ENCODE measurements around the gene RAD50.

RAD50 gene

DNA sequence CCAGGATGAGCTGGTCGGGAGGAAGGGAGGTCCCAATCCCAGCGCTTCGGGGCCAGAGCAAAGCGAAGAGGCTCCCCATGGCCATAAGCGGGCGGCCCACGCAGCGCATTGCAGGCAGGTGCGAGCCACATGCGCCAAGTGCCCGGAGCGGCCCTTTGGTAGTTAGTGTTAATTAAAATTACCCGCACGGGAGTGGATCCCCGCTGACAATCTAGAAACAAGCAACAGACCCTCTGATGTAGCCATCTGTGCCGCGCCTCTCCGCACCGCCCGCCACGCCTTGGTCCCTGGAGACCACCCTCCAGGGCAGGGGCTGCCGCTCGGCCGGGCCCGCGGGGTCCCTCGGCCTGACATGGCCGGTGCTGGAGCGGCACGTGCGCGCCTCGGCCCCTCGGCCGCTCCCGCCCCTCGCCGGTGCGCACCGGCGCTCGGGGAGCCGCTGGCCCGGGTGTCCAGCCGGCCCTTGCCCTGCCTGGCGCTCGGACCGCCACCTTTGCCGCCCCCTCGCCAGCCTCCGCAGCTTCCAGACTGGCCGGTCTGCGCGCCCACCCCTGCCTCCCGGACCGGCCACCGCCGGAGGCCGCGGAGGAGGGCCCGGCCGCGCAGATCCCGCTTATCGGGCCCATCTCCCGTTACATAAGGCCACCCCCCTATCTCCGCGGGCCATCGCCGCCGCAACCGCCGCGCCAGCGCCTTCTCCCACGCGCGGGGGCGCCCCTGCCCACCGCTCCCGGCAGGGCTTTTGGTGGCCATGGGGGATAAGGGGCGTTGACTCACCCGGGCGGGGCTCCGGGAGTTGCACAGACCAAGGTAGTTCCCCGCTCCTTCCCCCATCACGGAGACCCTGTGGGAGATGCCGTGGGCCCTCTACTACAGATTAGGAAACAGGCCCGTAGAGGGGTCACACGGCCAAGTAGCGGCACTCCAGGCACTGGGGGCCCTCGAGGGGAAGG, 99.3 kb downstream of the RAD50 start:
- peak; percentile 49 for DNase-seq
- Histone ChIP-seq H3K4me3 (ENCODE audit: low read depth, low read length) (peak overlapping the region; percentile 53), H3K27me3 (no peaks in the 10 kb centered on the region), H3K36me3 (no peaks in the 10 kb centered on the region), H3K4me1 (no peaks in the 10 kb centered on the region), H3K9me3 (no peaks in the 10 kb centered on the region)
- TF ChIP-seq, protein P1, sequence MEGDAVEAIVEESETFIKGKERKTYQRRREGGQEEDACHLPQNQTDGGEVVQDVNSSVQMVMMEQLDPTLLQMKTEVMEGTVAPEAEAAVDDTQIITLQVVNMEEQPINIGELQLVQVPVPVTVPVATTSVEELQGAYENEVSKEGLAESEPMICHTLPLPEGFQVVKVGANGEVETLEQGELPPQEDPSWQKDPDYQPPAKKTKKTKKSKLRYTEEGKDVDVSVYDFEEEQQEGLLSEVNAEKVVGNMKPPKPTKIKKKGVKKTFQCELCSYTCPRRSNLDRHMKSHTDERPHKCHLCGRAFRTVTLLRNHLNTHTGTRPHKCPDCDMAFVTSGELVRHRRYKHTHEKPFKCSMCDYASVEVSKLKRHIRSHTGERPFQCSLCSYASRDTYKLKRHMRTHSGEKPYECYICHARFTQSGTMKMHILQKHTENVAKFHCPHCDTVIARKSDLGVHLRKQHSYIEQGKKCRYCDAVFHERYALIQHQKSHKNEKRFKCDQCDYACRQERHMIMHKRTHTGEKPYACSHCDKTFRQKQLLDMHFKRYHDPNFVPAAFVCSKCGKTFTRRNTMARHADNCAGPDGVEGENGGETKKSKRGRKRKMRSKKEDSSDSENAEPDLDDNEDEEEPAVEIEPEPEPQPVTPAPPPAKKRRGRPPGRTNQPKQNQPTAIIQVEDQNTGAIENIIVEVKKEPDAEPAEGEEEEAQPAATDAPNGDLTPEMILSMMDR (IDR thresholded peaks at IDR 0.05; ENCODE audit: low read depth, low read length), result no peak; the same call in 1 of the 2 replicates

DNA sequence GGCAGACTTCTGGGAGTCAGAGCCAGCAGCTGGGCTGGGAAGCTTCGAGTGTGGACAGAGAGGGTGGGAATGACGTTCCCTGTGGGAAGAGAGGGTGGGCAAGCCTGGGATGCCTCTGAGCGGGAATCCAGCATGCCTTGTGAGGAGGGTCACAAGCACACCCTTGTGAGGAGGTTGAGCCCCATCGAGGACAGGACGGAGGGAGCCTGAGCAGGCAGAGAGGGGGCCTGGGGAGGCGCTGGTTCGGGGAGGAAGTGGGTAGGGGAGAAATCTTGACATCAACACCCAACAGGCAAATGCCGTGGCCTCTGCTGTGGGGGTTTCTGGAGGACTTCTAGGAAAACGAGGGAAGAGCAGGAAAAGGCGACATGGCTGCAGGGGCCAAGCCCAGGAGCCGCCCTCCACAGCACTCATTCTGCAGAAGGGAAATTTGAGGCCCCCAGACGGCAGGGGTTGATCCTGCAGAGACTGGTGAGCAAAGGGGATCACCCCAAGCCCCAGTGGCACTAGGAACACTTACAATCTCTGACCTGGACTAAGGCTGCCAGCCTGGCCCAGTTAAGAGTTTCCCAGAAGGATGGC, 100.1 kb downstream of the RAD50 start:
- no peaks in the 10 kb centered on the region for H3K9me3 ChIP-seq
- no peaks in the 10 kb centered on the region for H3K4me1 ChIP-seq
- H3K4me3 ChIP-seq (ENCODE audit: low read depth, low read length), result no peak overlapping the region; the same call in 1 of the 2 replicates
- TF ChIP-seq, protein P1 (IDR thresholded peaks at IDR 0.05; ENCODE audit: low read depth, low read length), result no peak
- DNase-seq, result no peak
- H3K36me3 ChIP-seq, result no peaks in the 10 kb centered on the region
- no peaks in the 10 kb centered on the region for H3K27me3 ChIP-seq

DNA sequence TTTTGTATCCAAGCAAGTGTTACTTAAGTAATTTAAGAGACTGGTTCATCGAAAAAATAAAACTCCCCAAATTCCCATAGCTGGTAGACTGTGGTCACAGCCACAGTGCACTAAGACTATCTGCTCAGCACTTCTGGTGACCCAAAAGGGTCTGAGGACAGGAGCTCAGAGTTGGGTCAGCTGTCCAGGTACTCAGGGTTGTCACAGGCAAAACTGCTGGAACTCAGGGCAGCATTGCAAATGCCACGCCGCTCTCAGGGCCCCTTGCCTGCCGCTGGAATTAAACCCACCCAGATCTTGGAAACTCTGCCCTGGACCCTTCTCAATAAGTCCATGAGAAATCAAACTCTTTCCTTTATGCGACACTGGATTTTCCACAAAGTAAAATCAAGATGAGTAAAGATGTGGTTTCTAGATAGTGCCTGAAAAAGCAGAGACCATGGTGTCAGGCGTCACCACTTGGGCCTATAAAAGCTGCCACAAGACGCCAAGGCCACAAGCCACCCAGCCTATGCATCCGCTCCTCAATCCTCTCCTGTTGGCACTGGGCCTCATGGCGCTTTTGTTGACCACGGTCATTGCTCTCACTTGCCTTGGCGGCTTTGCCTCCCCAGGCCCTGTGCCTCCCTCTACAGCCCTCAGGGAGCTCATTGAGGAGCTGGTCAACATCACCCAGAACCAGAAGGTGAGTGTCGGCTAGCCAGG, 101.1 kb downstream of the RAD50 start, which contains the start of gene IL13:
Gene IL13, plus strand, starts transcription at position 498 of the 705 bp plus-strand sequence. Its CDS starts 14 bp downstream, at position 512.
- no peaks in the 10 kb centered on the region for H3K27me3 ChIP-seq
- no peak for DNase-seq
- no peaks in the 10 kb centered on the region for H3K9me3 ChIP-seq
- TF ChIP-seq, protein P1 (IDR thresholded peaks at IDR 0.05; ENCODE audit: low read depth, low read length), result no peak
- H3K4me1 ChIP-seq, result no peaks in the 10 kb centered on the region
- no peaks in the 10 kb centered on the region for H3K36me3 ChIP-seq
- no peak within 1 kb of the TSS for H3K4me3 ChIP-seq (ENCODE audit: low read depth, low read length)

DNA sequence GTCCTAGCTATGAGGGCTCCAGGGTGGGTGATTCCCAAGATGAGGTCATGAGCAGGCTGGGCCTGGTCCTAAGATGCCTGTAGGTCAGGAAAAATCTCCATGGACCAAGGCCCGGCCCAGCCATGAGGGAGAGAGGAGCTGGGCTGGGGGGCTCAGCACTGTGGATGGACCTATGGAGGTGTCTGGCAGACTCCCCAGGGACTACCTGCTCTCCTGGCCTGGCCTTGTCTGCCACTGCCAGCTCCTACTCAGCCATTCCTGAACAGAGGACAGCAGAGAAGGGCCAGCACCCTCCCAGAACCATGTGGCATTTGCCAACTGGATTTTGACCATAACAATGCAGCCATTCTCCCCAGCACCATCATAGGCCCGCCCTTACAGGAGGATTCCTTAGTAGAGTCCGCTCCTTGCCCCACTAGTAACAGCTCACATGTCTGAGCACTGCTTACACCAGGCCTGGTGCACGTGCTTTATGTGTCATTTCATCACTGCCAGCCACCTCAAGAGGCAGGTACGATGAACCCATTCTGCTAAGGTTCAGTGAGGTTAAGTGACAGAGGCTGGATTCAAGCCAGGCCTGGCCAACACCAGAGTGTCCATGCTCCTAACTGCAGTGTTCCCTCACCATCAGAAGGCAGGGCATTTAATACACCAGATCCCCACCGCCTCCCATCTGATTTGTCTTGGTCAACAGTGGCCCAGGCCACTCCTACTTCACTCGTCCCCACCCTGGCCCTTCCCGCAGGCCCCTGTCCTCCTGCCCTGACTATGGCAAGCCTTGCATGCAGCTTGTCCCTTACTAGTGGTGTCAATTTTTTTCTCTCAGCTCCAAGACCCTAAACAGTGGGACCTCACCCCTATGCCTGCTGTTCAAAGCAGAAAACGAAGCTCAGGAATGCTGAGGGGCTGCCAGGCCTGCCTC, 101.9 kb downstream of the RAD50 start:
- H3K27me3 ChIP-seq, result no peaks in the 10 kb centered on the region
- TF ChIP-seq, protein P1 (IDR thresholded peaks at IDR 0.05; ENCODE audit: low read depth, low read length), result no peak
- H3K9me3 ChIP-seq, result no peaks in the 10 kb centered on the region
- H3K4me1 ChIP-seq, result peaks cover 2% of the 10 kb centered on the region; the same call in 1 of the 2 replicates
- no peaks in the 10 kb centered on the region for H3K36me3 ChIP-seq
- no peak for DNase-seq
- no peak overlapping the region for H3K4me3 ChIP-seq (ENCODE audit: low read depth, low read length)

DNA sequence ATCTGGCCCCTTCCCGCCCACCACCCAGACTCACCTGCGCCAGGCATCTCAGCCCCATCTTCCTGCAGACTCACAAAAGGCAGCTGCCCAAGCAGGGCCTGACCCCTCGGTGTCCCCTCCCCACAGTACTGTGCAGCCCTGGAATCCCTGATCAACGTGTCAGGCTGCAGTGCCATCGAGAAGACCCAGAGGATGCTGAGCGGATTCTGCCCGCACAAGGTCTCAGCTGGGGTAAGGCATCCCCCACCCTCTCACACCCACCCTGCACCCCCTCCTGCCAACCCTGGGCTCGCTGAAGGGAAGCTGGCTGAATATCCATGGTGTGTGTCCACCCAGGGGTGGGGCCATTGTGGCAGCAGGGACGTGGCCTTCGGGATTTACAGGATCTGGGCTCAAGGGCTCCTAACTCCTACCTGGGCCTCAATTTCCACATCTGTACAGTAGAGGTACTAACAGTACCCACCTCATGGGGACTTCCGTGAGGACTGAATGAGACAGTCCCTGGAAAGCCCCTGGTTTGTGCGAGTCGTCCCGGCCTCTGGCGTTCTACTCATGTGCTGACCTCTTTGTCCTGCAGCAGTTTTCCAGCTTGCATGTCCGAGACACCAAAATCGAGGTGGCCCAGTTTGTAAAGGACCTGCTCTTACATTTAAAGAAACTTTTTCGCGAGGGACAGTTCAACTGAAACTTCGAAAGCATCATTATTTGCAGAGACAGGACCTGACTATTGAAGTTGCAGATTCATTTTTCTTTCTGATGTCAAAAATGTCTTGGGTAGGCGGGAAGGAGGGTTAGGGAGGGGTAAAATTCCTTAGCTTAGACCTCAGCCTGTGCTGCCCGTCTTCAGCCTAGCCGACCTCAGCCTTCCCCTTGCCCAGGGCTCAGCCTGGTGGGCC, 103.1 kb downstream of the RAD50 start:
- Histone ChIP-seq H3K36me3 (no peaks in the 10 kb centered on the region), H3K4me3 (ENCODE audit: low read depth, low read length) (no peak overlapping the region), H3K4me1 (peaks cover 2% of the 10 kb centered on the region; the same call in 1 of the 2 replicates), H3K27me3 (no peaks in the 10 kb centered on the region), H3K9me3 (no peaks in the 10 kb centered on the region)
- TF ChIP-seq, protein P1 (IDR thresholded peaks at IDR 0.05; ENCODE audit: low read depth, low read length), result no peak
- no peak for DNase-seq

All from BE2C (cell line).